HG02798 (cell line): ENCODE results near the gene KIAA2012.
"Not testable (repeated sequence)": the region's sequence is repeated elsewhere in the genome, so short reads cannot be mapped to it uniquely, and the experiment has no call there.

Experiments
- ATAC-seq: cut with Tn5 transposase; IDR thresholded peaks from one replicate; pipeline ENCODE4 v1.9.1; 2021; ENCODE audit warnings: mild to moderate bottlenecking; ENCODE audit not compliant: unreplicated experiment, poor library complexity

KIAA2012 gene

GRCh38 chr2:202110491-202110890 lies 37.4 kb downstream of the KIAA2012 start:
- ATAC-seq = no peak

GRCh38 chr2:202112041-202112440 lies 39.0 kb downstream of the KIAA2012 start:
- no peak for ATAC-seq

- ATAC-seq = no peak
Measured at GRCh38 chr2:202113571-202114142, 40.6 kb downstream of the KIAA2012 start.

DNA sequence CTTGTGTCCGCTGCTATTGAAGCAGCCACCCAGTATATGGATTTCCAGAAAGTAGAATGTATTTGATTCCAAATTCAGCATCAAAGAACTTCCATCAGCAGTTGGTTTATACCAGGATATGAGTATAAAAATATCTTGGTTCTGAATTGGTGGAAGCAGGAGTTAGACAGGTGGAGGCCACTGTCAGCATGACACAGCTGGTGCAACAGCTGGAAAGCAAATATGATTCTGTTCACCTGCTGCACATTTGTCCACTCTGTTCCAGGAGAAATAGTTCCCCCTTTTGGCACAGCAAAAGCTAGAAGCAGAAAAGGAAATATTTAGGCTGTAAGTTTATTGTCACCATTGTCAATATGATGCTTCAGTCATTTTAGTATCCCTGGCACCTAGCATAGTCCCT lies 41.2 kb downstream of the KIAA2012 start:
- no peak for ATAC-seq

- ATAC-seq = no peak
Measured at GRCh38 chr2:202114795-202115194, 41.7 kb downstream of the KIAA2012 start.

- ATAC-seq = no peak
Measured at GRCh38 chr2:202115479-202115971, 42.5 kb downstream of the KIAA2012 start.

- no peak for ATAC-seq
Measured at GRCh38 chr2:202116691-202117090, 43.6 kb downstream of the KIAA2012 start.

DNA sequence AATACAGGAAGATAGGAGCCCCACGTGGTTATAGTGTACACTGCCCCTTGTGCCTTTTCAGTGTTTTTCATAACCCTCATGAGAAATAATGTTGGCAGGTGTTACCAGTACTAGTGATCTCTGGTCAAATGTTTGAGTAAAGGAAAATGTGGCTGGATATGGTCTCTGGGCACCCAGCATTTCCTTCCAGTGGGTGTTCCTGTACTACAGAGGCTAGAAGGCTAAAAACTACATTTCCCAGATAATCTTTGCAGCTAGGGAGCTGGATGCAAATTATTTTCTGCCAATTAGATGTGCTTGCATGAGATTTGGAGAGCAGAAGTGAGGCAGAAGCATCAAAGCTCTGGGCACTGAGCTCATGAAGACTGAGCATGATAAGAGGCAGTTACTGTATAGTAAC lies 45.1 kb downstream of the KIAA2012 start:
- ATAC-seq = no peak

- no peak for ATAC-seq
Measured at GRCh38 chr2:202120828-202121227, 47.8 kb downstream of the KIAA2012 start.

DNA sequence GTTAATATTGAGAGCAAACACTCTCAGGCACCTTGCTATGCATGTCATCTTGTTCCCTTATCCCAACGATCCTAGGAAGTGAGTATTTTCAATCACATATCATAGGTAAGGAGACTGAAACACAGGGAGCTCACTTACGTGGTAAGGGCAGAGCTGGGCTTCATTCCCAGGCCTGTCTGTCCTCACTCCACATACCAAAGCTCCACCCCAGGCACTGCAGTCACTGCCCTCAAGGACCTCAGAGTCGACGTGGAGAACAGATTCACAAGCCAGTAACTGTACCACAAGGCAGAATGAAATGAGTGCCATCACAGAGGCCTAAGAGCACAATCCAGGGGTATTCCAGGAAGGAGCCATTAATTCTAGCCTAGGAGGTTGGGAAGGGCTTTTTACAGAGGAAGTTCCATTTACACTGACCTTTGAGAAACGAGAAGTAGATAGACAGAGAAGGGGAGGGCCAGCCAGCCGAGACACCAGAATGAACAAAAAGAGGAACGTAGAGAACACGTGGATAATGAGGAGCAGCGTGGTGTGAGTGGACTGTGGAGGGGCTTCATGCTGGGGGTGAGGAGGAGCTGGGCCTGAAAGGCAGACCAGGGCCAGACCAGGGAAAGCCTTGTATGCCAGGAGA lies 48.6 kb downstream of the KIAA2012 start:
- ATAC-seq = no peak

- no peak for ATAC-seq
Measured at GRCh38 chr2:202122163-202122540, 49.1 kb downstream of the KIAA2012 start.

DNA sequence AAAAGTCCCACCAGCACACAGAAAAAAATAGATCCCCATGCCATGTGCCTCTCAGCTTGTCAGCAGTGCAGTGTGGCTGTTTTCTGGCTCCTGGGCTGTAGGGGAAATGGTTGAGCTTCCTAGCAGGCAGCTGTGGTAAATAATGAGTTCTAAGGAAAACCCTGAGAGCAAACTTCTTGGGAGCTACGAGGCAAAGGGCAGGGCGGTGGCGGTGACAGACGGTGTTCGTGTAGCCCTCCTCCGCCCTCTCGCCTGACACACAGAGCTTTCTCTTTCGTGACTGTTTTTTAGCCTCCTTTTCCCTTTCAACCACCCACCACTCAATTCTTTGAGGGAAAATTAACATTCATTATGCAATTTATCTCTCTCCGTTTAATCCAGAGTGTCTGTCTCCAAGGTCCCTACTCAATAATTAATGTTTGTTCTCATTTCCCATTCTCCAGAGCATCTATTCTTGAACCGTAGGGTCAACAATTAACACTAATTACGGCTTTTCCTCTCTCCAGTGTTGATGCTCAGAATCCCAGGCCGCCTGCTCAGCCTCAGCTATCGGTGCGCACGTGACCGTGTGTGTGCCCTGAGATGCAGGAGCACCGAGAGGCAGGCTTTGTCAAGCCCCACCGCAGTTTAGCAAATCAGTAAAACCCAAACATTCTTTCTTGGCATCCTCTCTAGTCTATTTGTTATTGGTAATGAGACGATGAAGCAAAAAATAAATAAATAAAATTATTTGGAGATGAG lies 50.1 kb downstream of the KIAA2012 start:
- ATAC-seq = no peak

- ATAC-seq = no peak
Measured at GRCh38 chr2:202124286-202124685, 51.2 kb downstream of the KIAA2012 start.

DNA sequence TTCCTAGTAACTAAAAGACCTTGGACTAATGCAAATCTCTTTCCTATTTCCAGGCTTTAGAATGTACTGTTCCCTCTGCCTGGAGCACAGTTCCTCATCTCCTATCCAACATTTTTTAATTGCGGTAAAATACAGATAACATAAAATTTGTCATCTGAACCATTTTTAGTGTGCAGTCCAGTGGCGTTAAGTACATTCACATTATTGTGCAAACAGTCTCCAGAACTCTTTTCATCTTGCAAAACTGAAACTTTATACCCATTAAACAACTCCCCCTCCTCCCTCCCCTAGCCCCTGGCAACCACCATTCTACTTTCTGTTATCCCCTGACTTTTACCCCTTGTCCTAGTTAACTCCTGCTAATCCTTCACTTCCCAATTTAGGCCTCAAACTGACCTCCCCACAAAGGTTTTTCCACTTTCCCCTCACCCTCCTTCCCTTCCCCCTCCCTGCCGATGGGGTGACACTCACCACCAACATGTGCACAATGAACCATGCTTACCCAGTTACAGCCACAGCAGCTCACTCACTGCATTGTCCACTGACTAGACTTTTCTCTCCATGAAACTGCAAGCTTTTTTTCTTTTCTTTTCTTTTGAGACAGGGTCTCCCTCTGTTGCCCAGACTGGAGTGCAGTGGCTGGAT lies 54.8 kb downstream of the KIAA2012 start:
- no peak for ATAC-seq

DNA sequence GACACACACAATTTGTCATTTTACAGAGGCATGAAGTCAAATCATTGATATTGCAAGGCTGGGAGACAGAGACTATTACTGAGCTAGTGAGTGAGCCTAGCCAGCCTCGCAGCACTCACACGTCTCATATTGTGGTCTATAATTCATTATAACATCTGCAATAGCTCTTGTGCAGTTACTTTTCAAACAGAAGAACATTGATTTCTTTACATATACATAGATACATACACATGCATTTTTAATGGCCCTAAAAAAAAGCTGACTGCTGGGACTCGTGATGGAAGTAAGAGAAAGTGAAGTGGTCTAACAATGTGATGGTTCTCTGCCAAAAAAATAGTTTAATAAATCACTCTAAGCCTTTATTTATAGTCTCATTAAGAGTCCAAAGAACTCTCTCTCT lies 56.8 kb downstream of the KIAA2012 start:
- no peak for ATAC-seq

GRCh38 chr2:202133200-202133908 lies 60.3 kb downstream of the KIAA2012 start:
- ATAC-seq = no peak

- ATAC-seq = no peak
Measured at GRCh38 chr2:202133909-202134265, 60.8 kb downstream of the KIAA2012 start.

DNA sequence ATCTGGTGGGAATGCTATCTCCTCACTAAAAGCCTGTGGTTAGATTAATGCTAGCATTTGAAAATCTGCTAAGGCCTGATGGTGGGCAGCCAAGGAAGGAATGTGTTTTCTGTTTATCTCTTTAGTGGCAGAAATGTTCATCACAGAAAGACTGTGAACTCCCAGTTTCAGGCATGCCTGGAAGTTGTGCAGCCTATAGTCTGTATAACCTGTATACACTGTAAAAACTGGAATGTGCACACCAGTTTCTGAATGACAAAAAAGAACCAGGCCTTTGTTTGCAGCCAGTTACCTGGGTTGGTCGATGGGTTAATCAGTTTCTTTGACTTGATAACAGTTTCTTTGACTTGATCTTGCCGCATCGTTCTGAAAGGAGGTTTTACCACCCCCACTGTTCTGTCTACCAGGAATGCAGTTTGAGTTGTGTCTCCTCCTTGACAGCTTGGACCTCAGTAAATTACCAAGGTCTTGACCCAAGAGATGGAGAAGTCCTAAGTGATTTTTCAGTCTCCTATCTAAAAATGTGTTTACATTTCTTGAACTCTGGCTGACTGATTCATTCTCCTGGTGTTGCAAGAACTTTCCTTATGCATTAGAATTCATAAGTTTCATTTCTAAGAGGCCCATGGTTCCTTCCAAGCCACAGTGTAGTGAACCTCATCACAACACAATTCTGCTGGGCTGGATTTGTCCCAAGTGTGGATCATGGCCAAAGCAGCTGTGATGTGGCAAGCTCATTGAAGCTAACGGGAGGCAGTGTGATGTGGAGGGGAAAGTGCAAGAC lies 62.2 kb downstream of the KIAA2012 start:
- ATAC-seq = no peak

DNA sequence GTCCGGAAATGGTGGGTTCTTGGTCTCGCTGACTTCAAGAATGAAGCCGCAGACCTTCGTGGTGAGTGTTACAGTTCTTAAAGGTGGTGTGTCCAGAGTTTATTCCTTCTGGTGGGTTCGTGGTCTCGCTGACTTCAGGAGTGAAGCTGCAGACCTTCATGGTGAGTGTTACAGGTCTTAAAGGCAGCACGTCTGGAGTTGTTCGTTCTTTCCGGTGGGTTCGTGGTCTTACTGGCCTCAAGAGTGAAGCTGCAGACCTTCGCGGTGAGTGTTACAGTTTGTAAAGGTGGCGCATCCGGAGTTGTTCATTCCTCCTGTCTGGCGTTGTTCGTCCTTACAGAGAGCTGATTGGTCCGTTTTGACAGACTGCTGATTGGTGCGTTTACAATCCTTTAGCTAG lies 63.0 kb downstream of the KIAA2012 start:
- ATAC-seq = not testable (repeated sequence)

DNA sequence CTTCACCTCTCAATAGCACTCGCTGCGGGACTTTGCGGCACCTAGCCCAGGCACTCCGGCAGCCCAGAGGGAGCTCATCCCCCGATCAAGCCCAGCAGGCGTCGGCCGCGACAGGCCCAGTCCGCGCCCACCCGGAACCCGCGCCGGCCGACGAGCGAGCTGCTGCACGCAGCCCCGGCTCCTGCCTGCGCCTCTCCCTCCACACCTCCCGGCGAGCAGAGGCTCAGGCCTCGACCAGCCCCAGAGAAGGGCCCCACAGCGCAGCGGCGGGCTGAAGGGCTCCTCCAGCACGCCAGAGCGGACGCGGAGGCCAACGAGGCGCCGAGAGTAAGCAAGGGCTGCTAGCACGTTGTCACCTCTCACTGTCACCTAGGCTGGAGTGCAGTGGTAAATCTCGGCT lies 63.5 kb downstream of the KIAA2012 start:
- no peak for ATAC-seq
